K562 (cell line): Measurements from ENCODE around the gene ZBTB48. TPM values are rescaled to one million over a fixed set of nuclear protein-coding genes. Genes with fewer than 3 reads are reported as not detected.

Experiments
- FIP1L1 ChIP-seq: fragments of 200-400 bp; formaldehyde crosslinking; IDR thresholded peaks from 2 replicates; pipeline ENCODE4 v1.6.1; 2018; ENCODE audit warnings: mild to moderate bottlenecking, low read depth, low read length; ENCODE audit not compliant: poor library complexity, severe bottlenecking
- GATAD2B ChIP-seq: fragments of 450-650 bp; IDR thresholded peaks from 2 replicates; pipeline ENCODE4 v1.6.1; 2017; ENCODE audit warnings: mild to moderate bottlenecking, borderline replicate concordance
- HDAC8 ChIP-seq: fragments of 450-650 bp; IDR thresholded peaks from 2 replicates; pipeline ENCODE4 v1.6.1; 2016; ENCODE audit warnings: mild to moderate bottlenecking, missing genetic modification characterization, moderate library complexity, missing compliant biosample characterization
- JUND ChIP-seq, 2 experiments: IDR thresholded peaks; 2 replicates in 1 of 2; 3 replicates in 1 of 2; pipeline ENCODE4 v1.6.1; 2011; ENCODE audit warnings: borderline replicate concordance in 2 of 2, low read depth in 2 of 2, low read length in 2 of 2, improper control_type of control experiment in 1 of 2, missing biosample characterization in 1 of 2, missing genetic modification characterization in 1 of 2, missing genetic modification reagents in 1 of 2
- LCOR ChIP-seq: sonication (generic); formaldehyde crosslinking; IDR thresholded peaks from 2 replicates; pipeline ENCODE4 v1.8.0; 2022; ENCODE audit warnings: mild to moderate bottlenecking, missing genetic modification reagents
- PTBP1 ChIP-seq: fragments of 200-400 bp; formaldehyde crosslinking; IDR thresholded peaks from 2 replicates; pipeline ENCODE4 v1.6.1; 2017; ENCODE audit warnings: low read depth, low read length
- PTTG1 ChIP-seq: fragments of 450-650 bp; IDR thresholded peaks from 2 replicates; pipeline ENCODE4 v1.6.1; 2016; ENCODE audit warnings: low read depth, mild to moderate bottlenecking, missing genetic modification characterization, missing compliant biosample characterization
- RAD51 ChIP-seq: fragments of 450-650 bp; IDR thresholded peaks from 2 replicates; pipeline ENCODE4 v1.7.1; 2016; ENCODE audit warnings: low read depth, mild to moderate bottlenecking, borderline replicate concordance
- SMAD2 ChIP-seq: fragments of 150-350 bp; IDR thresholded peaks from 2 replicates; pipeline ENCODE4 v1.6.1; 2014; ENCODE audit warnings: low read depth, mild to moderate bottlenecking, low read length
- SRF ChIP-seq, 2 experiments: fragments of 250-450, 450-650 bp in 1 of 2; sonication (Bioruptor Pico) in 1 of 2; sonication (generic) in 1 of 2; formaldehyde crosslinking; IDR thresholded peaks; 2 replicates each; pipeline versions ENCODE4 v1.5.0 to v1.5.1; 2020 to 2022; ENCODE audit warnings: mild to moderate bottlenecking in 1 of 2, missing genetic modification reagents in 1 of 2
- ZFPM2 ChIP-seq: fragments of 250-450 bp; sonication (Bioruptor Pico); IDR thresholded peaks from 2 replicates; pipeline ENCODE4 v1.5.1; 2022; ENCODE audit warnings: mild to moderate bottlenecking
- ZNF174 ChIP-seq: fragments of 250-450 bp; sonication (Bioruptor Pico); IDR thresholded peaks from 2 replicates; pipeline ENCODE4 v1.4.0; 2020; ENCODE audit warnings: mild to moderate bottlenecking
- ZZZ3 ChIP-seq: fragments of 450-650 bp; IDR thresholded peaks from 2 replicates; pipeline ENCODE4 v1.6.1; 2016; ENCODE audit warnings: antibody characterized with exemption, mild to moderate bottlenecking, moderate library complexity
- polyA plus RNA-seq, 8 experiments: library from polyadenylated mRNA; depleted of rRNA in 4 of 8; stranded (reverse) in 5 of 8; unstranded in 3 of 8; fragments of >200 nt; fragmentation: Nextera tagmentation in 2 of 8; fragmentation: Illumina TruSeq in 1 of 8; extraction: Ambion mirVana in 2 of 8; extraction: Trizol in 1 of 8; gene quantifications; 2 replicates each; pipeline versions ENCODE4 v1.2.1 to v1.2.3, GENCODE V29; 2011 to 2014; ENCODE audit warnings: inconsistent platforms in 1 of 8, missing spikeins in 1 of 8
- total RNA-seq, 7 experiments: library from RNA; depleted of rRNA in 6 of 7; stranded (reverse); fragments of >200 nt in 6 of 7; fragmentation: Illumina TruSeq in 2 of 7; extraction: Trizol in 2 of 7; gene quantifications; 2 replicates each; pipeline versions ENCODE4 v1.2.1 to v1.2.3, GENCODE V29; 2011 to 2021; ENCODE audit warnings: low replicate concordance in 1 of 7
- TF ChIP-seq, protein P1 (sequence below), 2 experiments: fragments of 450-650 bp in 1 of 2; sonication (generic) in 1 of 2; formaldehyde crosslinking; conservative IDR thresholded peaks; 2 replicates each; pipeline versions ENCODE4 v1.4.0 to v1.8.1; 2020 to 2022; ENCODE audit warnings: mild to moderate bottlenecking in 1 of 2, missing genetic modification reagents in 1 of 2
- TF ChIP-seq, protein P2 (sequence below), 2 experiments: fragments of 450-650 bp; conservative IDR thresholded peaks; 2 replicates each; pipeline ENCODE4 v1.6.1; 2017; ENCODE audit warnings: mild to moderate bottlenecking in 2 of 2, moderate library complexity in 2 of 2
- TF ChIP-seq, protein P3 (sequence below): sonication (generic); formaldehyde crosslinking; IDR thresholded peaks from 2 replicates; pipeline ENCODE4 v1.8.0; 2023; ENCODE audit warnings: missing genetic modification reagents, mild to moderate bottlenecking, borderline replicate concordance
- TF ChIP-seq, protein P4 (sequence below): fragments of 450-650 bp; IDR thresholded peaks from 2 replicates; pipeline ENCODE4 v1.6.1; 2016; ENCODE audit warnings: low read depth, mild to moderate bottlenecking, moderate library complexity

The ZBTB48 gene
- total and polyA plus RNA-seq, 9 of the 15 experiments (the other 6 are each of a cell fraction or from before 2014, with no cell fraction given), result 1.9 to 66.9 (median 29.5) TPM

DNA sequence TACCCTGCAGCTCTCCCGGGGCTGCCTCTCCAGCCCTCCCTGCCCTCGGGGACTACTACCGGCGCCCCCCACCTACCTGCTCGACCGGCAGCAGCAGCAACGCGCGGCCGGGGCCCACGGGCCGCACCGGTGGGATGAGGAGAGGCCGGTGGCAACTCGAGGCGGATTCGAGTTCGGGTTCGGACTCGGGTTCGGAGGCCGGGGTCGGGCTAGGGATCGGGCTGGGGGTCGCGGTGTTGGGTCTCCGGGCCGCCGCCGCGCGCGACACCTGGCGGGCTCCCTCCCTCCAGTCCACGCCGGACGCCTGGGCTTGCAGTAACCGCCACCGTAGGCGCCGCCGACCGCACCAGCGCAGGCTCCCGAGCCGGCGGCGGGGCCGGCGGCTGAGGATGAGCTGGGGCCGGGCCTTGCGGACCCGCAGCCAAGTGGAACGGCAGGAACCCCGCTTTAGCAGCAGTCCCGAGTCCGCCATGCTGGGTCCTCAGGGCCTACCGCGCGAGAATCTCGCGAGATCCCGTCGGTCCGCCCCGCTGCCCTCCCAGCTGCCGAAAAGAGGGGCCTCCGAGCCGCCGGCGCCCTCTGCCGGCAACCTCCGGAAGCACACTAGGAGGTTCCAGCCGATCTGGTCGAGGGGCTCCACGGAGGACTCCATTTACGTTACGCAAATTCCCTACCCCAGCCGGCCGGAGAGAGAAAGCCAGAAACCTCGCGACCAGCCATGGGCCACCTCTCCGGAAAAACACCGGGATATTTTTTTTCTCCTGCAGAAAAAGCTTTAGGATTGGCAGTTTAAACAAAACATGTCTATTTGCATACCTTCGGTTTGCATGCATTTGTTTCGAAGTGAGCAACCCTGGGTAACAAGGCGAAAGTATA is 25.5 kb upstream of the ZBTB48 start, which contains the start of gene NOL9 (continued):
- no peak for TF ChIP-seq RAD51
- no peak; the same call in 1 of the 2 replicates for TF ChIP-seq GATAD2B
- TF ChIP-seq SRF (CRISPR knock-in tag; IDR thresholded peaks at IDR 0.05), result no peak; a peak in 1 of 4 replicates
- TF ChIP-seq, protein P1, sequence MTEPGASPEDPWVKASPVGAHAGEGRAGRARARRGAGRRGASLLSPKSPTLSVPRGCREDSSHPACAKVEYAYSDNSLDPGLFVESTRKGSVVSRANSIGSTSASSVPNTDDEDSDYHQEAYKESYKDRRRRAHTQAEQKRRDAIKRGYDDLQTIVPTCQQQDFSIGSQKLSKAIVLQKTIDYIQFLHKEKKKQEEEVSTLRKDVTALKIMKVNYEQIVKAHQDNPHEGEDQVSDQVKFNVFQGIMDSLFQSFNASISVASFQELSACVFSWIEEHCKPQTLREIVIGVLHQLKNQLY (CRISPR knock-in tag; conservative IDR thresholded peaks at IDR 0.05), result no peak
- TF ChIP-seq FIP1L1, result peak; percentile 64
- no peak for TF ChIP-seq SMAD2
- peak; percentile 88 for TF ChIP-seq LCOR
- TF ChIP-seq PTBP1, result no peak
- TF ChIP-seq, protein P2, sequence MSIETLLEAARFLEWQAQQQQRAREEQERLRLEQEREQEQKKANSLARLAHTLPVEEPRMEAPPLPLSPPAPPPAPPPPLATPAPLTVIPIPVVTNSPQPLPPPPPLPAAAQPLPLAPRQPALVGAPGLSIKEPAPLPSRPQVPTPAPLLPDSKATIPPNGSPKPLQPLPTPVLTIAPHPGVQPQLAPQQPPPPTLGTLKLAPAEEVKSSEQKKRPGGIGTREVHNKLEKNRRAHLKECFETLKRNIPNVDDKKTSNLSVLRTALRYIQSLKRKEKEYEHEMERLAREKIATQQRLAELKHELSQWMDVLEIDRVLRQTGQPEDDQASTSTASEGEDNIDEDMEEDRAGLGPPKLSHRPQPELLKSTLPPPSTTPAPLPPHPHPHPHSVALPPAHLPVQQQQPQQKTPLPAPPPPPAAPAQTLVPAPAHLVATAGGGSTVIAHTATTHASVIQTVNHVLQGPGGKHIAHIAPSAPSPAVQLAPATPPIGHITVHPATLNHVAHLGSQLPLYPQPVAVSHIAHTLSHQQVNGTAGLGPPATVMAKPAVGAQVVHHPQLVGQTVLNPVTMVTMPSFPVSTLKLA (conservative IDR thresholded peaks at IDR 0.05), result peak; percentile 69 to 86
- peak; percentile 42; the same call in 1 of the 2 replicates for TF ChIP-seq ZZZ3
- no peak for TF ChIP-seq PTTG1
- peak; percentile 71 for TF ChIP-seq JUND (IDR thresholded peaks at IDR 0.05; ENCODE audit: borderline replicate concordance, low read depth, low read length)
- no peak; the same call in 2 of the 3 replicates for TF ChIP-seq JUND (tag; IDR thresholded peaks at IDR 0.05; ENCODE audit: borderline replicate concordance, low read depth, low read length)
- TF ChIP-seq HDAC8 (tag), result peak; percentile 83; the same call in 1 of the 2 replicates
- TF ChIP-seq, protein P3, sequence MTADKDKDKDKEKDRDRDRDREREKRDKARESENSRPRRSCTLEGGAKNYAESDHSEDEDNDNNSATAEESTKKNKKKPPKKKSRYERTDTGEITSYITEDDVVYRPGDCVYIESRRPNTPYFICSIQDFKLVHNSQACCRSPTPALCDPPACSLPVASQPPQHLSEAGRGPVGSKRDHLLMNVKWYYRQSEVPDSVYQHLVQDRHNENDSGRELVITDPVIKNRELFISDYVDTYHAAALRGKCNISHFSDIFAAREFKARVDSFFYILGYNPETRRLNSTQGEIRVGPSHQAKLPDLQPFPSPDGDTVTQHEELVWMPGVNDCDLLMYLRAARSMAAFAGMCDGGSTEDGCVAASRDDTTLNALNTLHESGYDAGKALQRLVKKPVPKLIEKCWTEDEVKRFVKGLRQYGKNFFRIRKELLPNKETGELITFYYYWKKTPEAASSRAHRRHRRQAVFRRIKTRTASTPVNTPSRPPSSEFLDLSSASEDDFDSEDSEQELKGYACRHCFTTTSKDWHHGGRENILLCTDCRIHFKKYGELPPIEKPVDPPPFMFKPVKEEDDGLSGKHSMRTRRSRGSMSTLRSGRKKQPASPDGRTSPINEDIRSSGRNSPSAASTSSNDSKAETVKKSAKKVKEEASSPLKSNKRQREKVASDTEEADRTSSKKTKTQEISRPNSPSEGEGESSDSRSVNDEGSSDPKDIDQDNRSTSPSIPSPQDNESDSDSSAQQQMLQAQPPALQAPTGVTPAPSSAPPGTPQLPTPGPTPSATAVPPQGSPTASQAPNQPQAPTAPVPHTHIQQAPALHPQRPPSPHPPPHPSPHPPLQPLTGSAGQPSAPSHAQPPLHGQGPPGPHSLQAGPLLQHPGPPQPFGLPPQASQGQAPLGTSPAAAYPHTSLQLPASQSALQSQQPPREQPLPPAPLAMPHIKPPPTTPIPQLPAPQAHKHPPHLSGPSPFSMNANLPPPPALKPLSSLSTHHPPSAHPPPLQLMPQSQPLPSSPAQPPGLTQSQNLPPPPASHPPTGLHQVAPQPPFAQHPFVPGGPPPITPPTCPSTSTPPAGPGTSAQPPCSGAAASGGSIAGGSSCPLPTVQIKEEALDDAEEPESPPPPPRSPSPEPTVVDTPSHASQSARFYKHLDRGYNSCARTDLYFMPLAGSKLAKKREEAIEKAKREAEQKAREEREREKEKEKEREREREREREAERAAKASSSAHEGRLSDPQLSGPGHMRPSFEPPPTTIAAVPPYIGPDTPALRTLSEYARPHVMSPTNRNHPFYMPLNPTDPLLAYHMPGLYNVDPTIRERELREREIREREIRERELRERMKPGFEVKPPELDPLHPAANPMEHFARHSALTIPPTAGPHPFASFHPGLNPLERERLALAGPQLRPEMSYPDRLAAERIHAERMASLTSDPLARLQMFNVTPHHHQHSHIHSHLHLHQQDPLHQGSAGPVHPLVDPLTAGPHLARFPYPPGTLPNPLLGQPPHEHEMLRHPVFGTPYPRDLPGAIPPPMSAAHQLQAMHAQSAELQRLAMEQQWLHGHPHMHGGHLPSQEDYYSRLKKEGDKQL (CRISPR knock-in tag), result peak; percentile 64; the same call in 1 of the 2 replicates
- no peak for TF ChIP-seq ZNF174 (CRISPR knock-in tag)
- TF ChIP-seq ZFPM2 (CRISPR knock-in tag), result no peak
- TF ChIP-seq, protein P4, sequence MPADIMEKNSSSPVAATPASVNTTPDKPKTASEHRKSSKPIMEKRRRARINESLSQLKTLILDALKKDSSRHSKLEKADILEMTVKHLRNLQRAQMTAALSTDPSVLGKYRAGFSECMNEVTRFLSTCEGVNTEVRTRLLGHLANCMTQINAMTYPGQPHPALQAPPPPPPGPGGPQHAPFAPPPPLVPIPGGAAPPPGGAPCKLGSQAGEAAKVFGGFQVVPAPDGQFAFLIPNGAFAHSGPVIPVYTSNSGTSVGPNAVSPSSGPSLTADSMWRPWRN, result no peak
